K562 (cell line): Measurements from ENCODE around the gene CACNA2D3. TPM values are rescaled to one million over a fixed set of nuclear protein-coding genes. Genes with fewer than 3 reads are reported as not detected.

Experiments
- ATAC-seq: fragments of 200-7000 bp; cut with Tn5 transposase; 3 replicates; pipeline ENCODE4 v1.9.1; 2020; ENCODE audit warnings: moderate library complexity
- BruUV-seq: library from RNA; stranded (reverse); fragments of 400-500 nt; replicated peaks from 2 replicates; lab custom pipeline; 2021; lab: Mats Ljungman, UMichigan
- CTCF ChIA-PET: fragments of 300-600 bp; formaldehyde crosslinking; extraction: SDS; loops from one replicate; lab custom pipeline; 2021; ENCODE audit warnings: low intra/inter-chr PET ratio; lab: Yijun Ruan, JAX
- POLR2A ChIA-PET: fragments of 300-600, 350-650 bp; sonication (Branson Sonifier 250); formaldehyde crosslinking; extraction: SDS; loops from one replicate; lab custom pipeline; 2021; ENCODE audit warnings: antibody characterized with exemption, inconsistent platforms; lab: Yijun Ruan, JAX
- DNase-seq, 4 experiments: peaks; one replicate each; pipeline versions ENCODE4 v3.0.0 to v3.0.0-alpha.2; 2011 to 2018; ENCODE audit warnings: low spot score in 3 of 4, mixed read lengths in 3 of 4; ENCODE audit errors: extremely low read depth in 1 of 4
- FAIRE-seq: peaks from 2 replicates; lab custom pipeline; 2011; peaks lifted over from hg19 to GRCh38; lab: Jason Lieb, UNC
- H2AFZ ChIP-seq: 2 replicates; pipeline ENCODE4 v1.6.0; 2011; ENCODE audit warnings: low read depth, low read length, control low read depth, inconsistent platforms
- H3K27ac ChIP-seq: fragments of 200-600 bp; 3 replicates; pipeline ENCODE4 v1.8.0; 2011; ENCODE audit warnings: low read depth, mild to moderate bottlenecking, control low read depth, inconsistent platforms, low read length, moderate library complexity, mixed read lengths; ENCODE audit errors: extremely low read depth
- H3K27me3 ChIP-seq, 2 experiments: fragments of 300-600 bp in 1 of 2; 2 replicates in 1 of 2; 3 replicates in 1 of 2; pipeline versions ENCODE4 v1.6.0 to v1.8.0; 2011; ENCODE audit warnings: inconsistent platforms in 2 of 2, low read length in 2 of 2, mild to moderate bottlenecking in 1 of 2, mixed read lengths in 1 of 2, moderate library complexity in 1 of 2; ENCODE audit not compliant: control insufficient read depth in 2 of 2, insufficient read depth in 2 of 2
- H3K36me3 ChIP-seq: fragments of 300-600 bp; 3 replicates; pipeline ENCODE4 v1.8.0; 2011; ENCODE audit warnings: mild to moderate bottlenecking, low read length, inconsistent platforms; ENCODE audit not compliant: control insufficient read depth, insufficient read depth
- H3K4me1 ChIP-seq, 2 experiments: fragments of 200-600 bp in 1 of 2; replicated peaks in 1 of 2; 2 replicates in 1 of 2; 3 replicates in 1 of 2; pipeline versions ENCODE4 v1.5.1 to v1.8.0; 2011; ENCODE audit warnings: inconsistent platforms in 2 of 2, low read length in 2 of 2, mild to moderate bottlenecking in 1 of 2, mixed read lengths in 1 of 2, moderate library complexity in 1 of 2; ENCODE audit not compliant: control insufficient read depth in 2 of 2, insufficient read depth in 2 of 2
- H3K4me2 ChIP-seq: 2 replicates; pipeline ENCODE4 v1.6.1; 2011; ENCODE audit warnings: low read length, control low read depth, inconsistent platforms, mixed read lengths; ENCODE audit not compliant: insufficient read depth
- H3K4me3 ChIP-seq: fragments of 200-600 bp; sonication (generic), shearing (Covaris generic); 2 replicates; pipeline ENCODE4 v1.5.1; 2016; ENCODE audit warnings: control low read depth, inconsistent platforms
- H3K79me2 ChIP-seq: fragments of 200-600 bp; 3 replicates; pipeline ENCODE4 v1.8.0; 2011; ENCODE audit warnings: low read length, inconsistent platforms; ENCODE audit not compliant: control insufficient read depth, insufficient read depth
- H3K9ac ChIP-seq, 2 experiments: 2 replicates each; pipeline versions ENCODE4 v1.6.0 to v1.6.1; 2011; ENCODE audit warnings: low read depth in 2 of 2, low read length in 2 of 2, control low read depth in 1 of 2, inconsistent platforms in 1 of 2, mild to moderate bottlenecking in 1 of 2, mixed read lengths in 1 of 2; ENCODE audit not compliant: insufficient read depth in 1 of 2
- H3K9me1 ChIP-seq: one replicate; pipeline ENCODE4 v1.6.0; 2011; ENCODE audit warnings: inconsistent platforms, mild to moderate bottlenecking, low read length, moderate library complexity; ENCODE audit not compliant: control insufficient read depth, insufficient read depth
- H3K9me3 ChIP-seq: replicated peaks from 2 replicates; pipeline ENCODE4 v1.5.1; 2011; ENCODE audit warnings: low read depth, low read length, inconsistent platforms; ENCODE audit not compliant: control insufficient read depth, insufficient read depth
- H4K20me1 ChIP-seq: replicated peaks from 2 replicates; pipeline ENCODE4 v1.6.1; 2011; ENCODE audit warnings: low read length, inconsistent platforms, mixed read lengths; ENCODE audit not compliant: control insufficient read depth, insufficient read depth
- BCOR ChIP-seq: fragments of 450-650 bp; IDR thresholded peaks from 2 replicates; pipeline ENCODE4 v1.6.1; 2016
- ELF4 ChIP-seq: fragments of 450-650 bp; formaldehyde crosslinking; IDR thresholded peaks from 2 replicates; pipeline ENCODE4 v1.4.0; 2022; ENCODE audit warnings: missing genetic modification characterization
- FOXA1 ChIP-seq: fragments of 450-650 bp; IDR thresholded peaks from 2 replicates; pipeline ENCODE4 v1.6.1; 2016; ENCODE audit warnings: mild to moderate bottlenecking, borderline replicate concordance
- RBM14 ChIP-seq: fragments of 200-400 bp; formaldehyde crosslinking; IDR thresholded peaks from 2 replicates; pipeline ENCODE4 v1.6.1; 2018; ENCODE audit warnings: low read depth, mild to moderate bottlenecking, low read length, moderate library complexity, borderline replicate concordance; ENCODE audit not compliant: insufficient read depth
- TEAD1 ChIP-seq, 2 experiments: fragments of 450-650 bp in 1 of 2; sonication (generic) in 1 of 2; formaldehyde crosslinking; IDR thresholded peaks; 2 replicates each; pipeline versions ENCODE4 v1.4.0 to v1.8.0; 2020 to 2022; ENCODE audit warnings: mild to moderate bottlenecking in 2 of 2, missing genetic modification reagents in 1 of 2
- TEAD4 ChIP-seq, 2 experiments: sonication (generic) in 1 of 2; formaldehyde crosslinking in 1 of 2; IDR thresholded peaks; 2 replicates each; pipeline versions ENCODE4 v1.6.1 to v1.8.0; 2012 to 2022; ENCODE audit warnings: borderline replicate concordance in 1 of 2, inconsistent platforms in 1 of 2, low read length in 1 of 2, mild to moderate bottlenecking in 1 of 2, missing genetic modification reagents in 1 of 2
- ZBTB9 ChIP-seq: fragments of 450-650 bp; formaldehyde crosslinking; IDR thresholded peaks from 2 replicates; pipeline ENCODE4 v1.4.0; 2020; ENCODE audit warnings: mild to moderate bottlenecking, moderate library complexity
- ZNF253 ChIP-seq: fragments of 250-450 bp; sonication (Bioruptor Pico); conservative IDR thresholded peaks from 2 replicates; pipeline ENCODE4 v1.6.1; 2021; ENCODE audit warnings: mild to moderate bottlenecking
- ZNF347 ChIP-seq: fragments of 450-650 bp; formaldehyde crosslinking; IDR thresholded peaks from 2 replicates; pipeline ENCODE4 v1.4.0; 2020; ENCODE audit warnings: low read depth, mild to moderate bottlenecking, moderate library complexity
- ZNF668 ChIP-seq: fragments of 250-450 bp; sonication (Bioruptor Pico); IDR thresholded peaks from 2 replicates; pipeline ENCODE4 v1.8.0; 2022; ENCODE audit warnings: mild to moderate bottlenecking, inconsistent platforms
- ZNF780A ChIP-seq: fragments of 250-450 bp; sonication (Bioruptor Pico); IDR thresholded peaks from 2 replicates; pipeline ENCODE4 v1.5.0; 2021; ENCODE audit warnings: mild to moderate bottlenecking
- WGBS: fragments of 100-300 bp; shearing (Covaris generic); methylation state at CpG from one replicate; pipeline ENCODE4 v1.1.6; 2016; ENCODE audit warnings: low coverage, mixed read lengths; ENCODE audit not compliant: insufficient coverage; ENCODE audit errors: missing lambda C conversion rate; 5-methylcytosine and 5-hydroxymethylcytosine counted together
- in situ Hi-C: fragments of 300-500 bp; cut with MboI; formaldehyde crosslinking; loops from 4 replicates; pipeline ENCODE4 v1.15.0; 2018; ENCODE audit warnings: inconsistent platforms, mixed read lengths
- intact Hi-C: fragments of 100-400 bp; cut with micrococcal nuclease; formaldehyde crosslinking; loops from 2 replicates; pipeline ENCODE4 v1.14.2; 2022
- polyA plus RNA-seq, 8 experiments: library from polyadenylated mRNA; depleted of rRNA in 4 of 8; stranded (reverse) in 5 of 8; unstranded in 3 of 8; fragments of >200 nt; fragmentation: Nextera tagmentation in 2 of 8; fragmentation: Illumina TruSeq in 1 of 8; extraction: Ambion mirVana in 2 of 8; extraction: Trizol in 1 of 8; gene quantifications; 2 replicates each; pipeline versions ENCODE4 v1.2.1 to v1.2.3, GENCODE V29; 2011 to 2014; ENCODE audit warnings: inconsistent platforms in 1 of 8, missing spikeins in 1 of 8
- total RNA-seq, 7 experiments: library from RNA; depleted of rRNA in 6 of 7; stranded (reverse); fragments of >200 nt in 6 of 7; fragmentation: Illumina TruSeq in 2 of 7; extraction: Trizol in 2 of 7; gene quantifications; 2 replicates each; pipeline versions ENCODE4 v1.2.1 to v1.2.3, GENCODE V29; 2011 to 2021; ENCODE audit warnings: low replicate concordance in 1 of 7

The CACNA2D3 gene
- total and polyA plus RNA-seq, 9 of the 15 experiments (the other 6 are each of a cell fraction or from before 2014, with no cell fraction given): 0.01 TPM; not detected in 8

- Histone ChIP-seq H3K4me2 (no peak overlapping the region), H2AFZ (no peak overlapping the region), H3K4me1 (no peaks in the 10 kb centered on the region)
- POLR2A ChIA-PET: no interaction called here
- no peak for FAIRE-seq
- no peak for TF ChIP-seq ELF4 (CRISPR knock-in tag)
- TF ChIP-seq ZNF668 (CRISPR knock-in tag): no peak
- TF ChIP-seq TEAD4 (IDR thresholded peaks at IDR 0.05; ENCODE audit: low read length): no peak
- TF ChIP-seq TEAD4 (CRISPR knock-in tag; IDR thresholded peaks at IDR 0.05; ENCODE audit: borderline replicate concordance): no peak
- no peak for TF ChIP-seq RBM14
- no peak for TF ChIP-seq ZBTB9
- no peak for TF ChIP-seq TEAD1 (CRISPR knock-in tag; IDR thresholded peaks at IDR 0.05)
- no peak for TF ChIP-seq ZNF347
- TF ChIP-seq ZNF253 (CRISPR knock-in tag): no peak
- TF ChIP-seq ZNF780A (CRISPR knock-in tag): no peak
- TF ChIP-seq BCOR: no peak
- TF ChIP-seq FOXA1: no peak
- TF ChIP-seq, all 486 proteins: peak for 0
- intact Hi-C loops (no loop called here), in situ Hi-C loops (no loop called here)
- BruUV-seq: no TSS peak
- no peaks in the 10 kb centered on the region for H3K36me3 ChIP-seq
- H3K9me1 ChIP-seq: no peaks in the 10 kb centered on the region
- no peak overlapping the region for H3K27ac ChIP-seq
- WGBS: 0% methylated on average over 5 of the region's 5 CpGs
- H3K27me3 ChIP-seq: no peaks in the 10 kb centered on the region; a peak in 1 of 5 replicates
- CTCF ChIA-PET: no interaction called here
- no peaks in the 10 kb centered on the region for H4K20me1 ChIP-seq
- no peaks in the 10 kb centered on the region for H3K9me3 ChIP-seq
- no peak overlapping the region for H3K9ac ChIP-seq
- no peak for DNase-seq
- H3K4me3 ChIP-seq: no peak overlapping the region
- H3K79me2 ChIP-seq: no peaks in the 10 kb centered on the region
- no peak for ATAC-seq
Observed at GRCh38 chr3:54202054-54202453, 79.7 kb downstream of the CACNA2D3 start.
